Right atrium auricular region (tissue), 2 donors: Measurements from ENCODE around the gene ATP5PD. TPM values are rescaled to one million over a fixed set of nuclear protein-coding genes. Genes with fewer than 3 reads are reported as not detected.
A peak's percentile ranks its signal among the peaks of the same experiment; 100 is the strongest.

ENCODE experiments used
- DNase-seq: peaks from one replicate; pipeline ENCODE4 v3.0.0-alpha.2; 2019; ENCODE audit warnings: low spot score
- H3K27ac ChIP-seq, 2 donors: fragments of 200-600 bp; sonication (generic); 1 replicate in 1 of 2; 2 replicates in 1 of 2; pipeline ENCODE4 v1.5.1; 2016 to 2019
- H3K27me3 ChIP-seq, 2 donors: fragments of 200-600 bp; sonication (generic); one replicate each; pipeline versions ENCODE4 v1.5.1 to v1.6.0; 2017 to 2019
- H3K36me3 ChIP-seq: fragments of 200-600 bp; sonication (generic); one replicate; pipeline ENCODE4 v1.5.1; 2016
- H3K4me1 ChIP-seq, 2 donors: fragments of 200-600 bp; sonication (generic); one replicate each; pipeline versions ENCODE4 v1.5.1 to v1.6.0; 2017 to 2019
- H3K4me3 ChIP-seq, 2 donors: fragments of 200-600 bp; sonication (generic); 1 replicate in 1 of 2; 2 replicates in 1 of 2; pipeline ENCODE4 v1.5.1; 2017 to 2019; ENCODE audit warnings: mild to moderate bottlenecking in 1 of 2, moderate library complexity in 1 of 2
- H3K9me3 ChIP-seq, 2 donors: fragments of 200-600 bp; sonication (generic); one replicate each; pipeline ENCODE4 v1.5.1; 2019
- total RNA-seq, 2 donors: library from RNA; depleted of rRNA; stranded (reverse); fragments of >200 nt; gene quantifications; one replicate each; pipeline ENCODE4 v1.1.0, GENCODE V29; 2016
- TF ChIP-seq, protein P1 (sequence below), 2 donors: fragments of 200-600 bp; sonication (generic); IDR thresholded peaks; one replicate each; pipeline ENCODE4 v1.5.1; 2019; ENCODE audit warnings: antibody characterized with exemption in 2 of 2

ATP5PD gene
- total RNA-seq, 2 donors from 2014 or later = 675 to 871 TPM

DNA sequence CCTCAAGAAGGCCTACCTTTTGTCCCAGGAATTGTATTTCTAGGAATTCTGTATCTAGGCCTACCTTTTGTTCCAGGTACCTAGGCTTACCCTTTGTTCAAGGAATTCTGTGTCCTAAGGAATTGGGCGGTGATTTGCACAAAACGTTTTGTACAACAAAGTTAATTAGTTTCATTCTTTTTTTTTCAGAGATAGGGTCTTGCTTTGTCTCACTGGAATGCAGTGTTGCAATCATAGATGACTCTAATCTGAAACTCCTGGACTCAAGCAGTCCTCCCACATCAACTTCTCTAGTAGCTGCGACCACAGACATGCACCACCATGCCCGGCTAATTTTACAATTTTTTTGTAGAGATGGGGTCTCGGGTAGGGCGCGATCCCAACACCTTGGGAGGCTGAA lies 52.3 kb downstream of the ATP5PD start:
- Histone ChIP-seq H3K27ac (no peak overlapping the region), H3K36me3 (peaks cover 2% of the 10 kb centered on the region), H3K4me1 (peaks cover 0 to 26% of the 10 kb centered on the region in 2 donors), H3K27me3 (no peaks in the 10 kb centered on the region), H3K4me3 (no peak overlapping the region), H3K9me3 (no peaks in the 10 kb centered on the region)
- TF ChIP-seq, protein P1, sequence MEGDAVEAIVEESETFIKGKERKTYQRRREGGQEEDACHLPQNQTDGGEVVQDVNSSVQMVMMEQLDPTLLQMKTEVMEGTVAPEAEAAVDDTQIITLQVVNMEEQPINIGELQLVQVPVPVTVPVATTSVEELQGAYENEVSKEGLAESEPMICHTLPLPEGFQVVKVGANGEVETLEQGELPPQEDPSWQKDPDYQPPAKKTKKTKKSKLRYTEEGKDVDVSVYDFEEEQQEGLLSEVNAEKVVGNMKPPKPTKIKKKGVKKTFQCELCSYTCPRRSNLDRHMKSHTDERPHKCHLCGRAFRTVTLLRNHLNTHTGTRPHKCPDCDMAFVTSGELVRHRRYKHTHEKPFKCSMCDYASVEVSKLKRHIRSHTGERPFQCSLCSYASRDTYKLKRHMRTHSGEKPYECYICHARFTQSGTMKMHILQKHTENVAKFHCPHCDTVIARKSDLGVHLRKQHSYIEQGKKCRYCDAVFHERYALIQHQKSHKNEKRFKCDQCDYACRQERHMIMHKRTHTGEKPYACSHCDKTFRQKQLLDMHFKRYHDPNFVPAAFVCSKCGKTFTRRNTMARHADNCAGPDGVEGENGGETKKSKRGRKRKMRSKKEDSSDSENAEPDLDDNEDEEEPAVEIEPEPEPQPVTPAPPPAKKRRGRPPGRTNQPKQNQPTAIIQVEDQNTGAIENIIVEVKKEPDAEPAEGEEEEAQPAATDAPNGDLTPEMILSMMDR (IDR thresholded peaks at IDR 0.05) = no peak
- no peak for DNase-seq

DNA sequence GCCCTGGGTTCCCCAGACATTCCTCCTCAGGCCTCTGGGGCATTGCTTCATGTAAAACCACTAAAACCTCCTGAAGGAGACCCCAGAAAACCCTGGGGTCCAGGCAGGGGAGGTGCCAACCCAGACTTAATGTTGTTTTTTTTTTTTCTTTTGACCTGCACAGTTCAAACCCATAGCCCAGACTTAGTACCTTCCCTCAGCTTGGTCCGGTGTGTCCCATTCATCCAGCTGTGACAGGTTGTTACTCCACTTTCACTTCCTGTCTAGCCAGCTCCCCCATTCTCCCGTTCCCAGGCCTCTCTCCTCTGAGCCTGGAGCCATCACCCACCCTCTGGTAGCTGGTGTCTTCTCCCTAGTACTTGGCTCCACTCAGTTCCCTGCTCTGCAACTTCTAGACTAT lies 54.5 kb downstream of the ATP5PD start:
- peak overlapping the region in 1 of 2 donors; percentile 40 for H3K27ac ChIP-seq

DNA sequence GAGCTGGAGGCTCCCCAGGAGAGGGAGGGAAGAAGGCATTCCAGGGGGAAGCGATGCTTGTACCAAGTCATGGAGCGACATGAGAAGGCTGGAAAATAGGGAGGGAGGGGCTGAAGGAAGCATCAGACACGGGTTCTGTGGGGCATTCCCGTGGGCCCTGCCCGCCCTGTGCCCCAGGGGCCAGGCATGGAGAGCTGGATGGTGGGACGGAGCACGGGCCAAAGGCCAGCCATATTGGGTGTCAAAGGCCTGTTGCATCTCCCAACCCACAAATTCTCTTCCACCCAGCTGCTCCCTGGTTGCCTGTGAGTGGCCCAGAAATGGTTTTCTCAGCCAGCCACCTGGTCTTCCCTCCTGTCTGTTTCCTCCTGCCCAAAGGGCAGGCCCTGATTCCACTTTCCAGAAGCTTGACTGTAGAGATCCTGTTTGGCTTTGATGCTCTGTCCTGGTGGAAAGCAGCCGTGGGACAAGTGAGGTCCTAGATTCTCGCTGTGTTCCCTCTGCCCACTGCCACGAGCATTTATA lies 56.1 kb downstream of the ATP5PD start:
- H3K36me3 ChIP-seq = no peaks in the 10 kb centered on the region
- TF ChIP-seq, protein P1 (IDR thresholded peaks at IDR 0.05) = no peak
- no peak for DNase-seq
- peaks cover 0 to 31% of the 10 kb centered on the region in 2 donors for H3K4me1 ChIP-seq
- no peaks in the 10 kb centered on the region for H3K27me3 ChIP-seq
- no peak overlapping the region for H3K4me3 ChIP-seq
- H3K9me3 ChIP-seq = no peaks in the 10 kb centered on the region
- H3K27ac ChIP-seq = no peak overlapping the region

More for the DNA sequence above, 54.5 kb downstream of the ATP5PD start:
- DNase-seq = no peak
- Histone ChIP-seq H3K4me3 (no peak overlapping the region), H3K36me3 (no peaks in the 10 kb centered on the region), H3K27me3 (no peaks in the 10 kb centered on the region), H3K9me3 (no peaks in the 10 kb centered on the region), H3K4me1 (peaks cover 0 to 26% of the 10 kb centered on the region in 2 donors)
- TF ChIP-seq, protein P1 (IDR thresholded peaks at IDR 0.05) = no peak

Other genes starting within 250 kb of the ATP5PD start
- gene GRIN2C, start 187.1 kb downstream of the ATP5PD start, total RNA-seq = 10 to 100 TPM; 27.6 to 34.4 TPM
- gene FDXR, start 174.0 kb downstream of the ATP5PD start, total RNA-seq = 1 to 10 TPM; 4.1 to 7.9 TPM
- gene FADS6, start 153.3 kb downstream of the ATP5PD start, total RNA-seq = not detected
- under 1 TPM; 0.20 to 0.22 TPM for gene USH1G, start 123.7 kb downstream of the ATP5PD start, total RNA-seq
- gene OTOP2, start 122.7 kb downstream of the ATP5PD start, total RNA-seq = not detected
- gene OTOP3, start 111.1 kb downstream of the ATP5PD start, total RNA-seq = not detected
- gene HID1, start 74.2 kb downstream of the ATP5PD start, total RNA-seq = 10 to 100 TPM; 10.6 to 11.7 TPM
- gene CDR2L, start 59.3 kb downstream of the ATP5PD start, total RNA-seq = 10 to 100 TPM; 13.6 to 28.8 TPM
- 100 to 1,000 TPM in 1 of 2 donors, 10 to 100 TPM in 1; 44.8 to 104 TPM for gene MRPL58, start 34.3 kb downstream of the ATP5PD start, total RNA-seq
- 10 to 100 TPM; 17.9 to 28.4 TPM for gene KCTD2, start 256 bp upstream of the ATP5PD start, total RNA-seq
- 10 to 100 TPM; 16.5 to 34.1 TPM for gene SLC16A5, start 41.0 kb upstream of the ATP5PD start, total RNA-seq
- gene ARMC7, start 63.0 kb upstream of the ATP5PD start, total RNA-seq = 1 to 10 TPM; 4.9 to 9.5 TPM
- gene NT5C, start 84.8 kb upstream of the ATP5PD start, total RNA-seq = 10 to 100 TPM; 41.4 to 77.5 TPM
- 10 to 100 TPM; 15.1 to 15.8 TPM for gene JPT1, start 107.5 kb upstream of the ATP5PD start, total RNA-seq
- gene SUMO2, start 136.0 kb upstream of the ATP5PD start, total RNA-seq = 10 to 100 TPM; 45.7 to 58.1 TPM
- 10 to 100 TPM; 10.3 to 14.3 TPM for gene NUP85, start 158.7 kb upstream of the ATP5PD start, total RNA-seq
- 10 to 100 TPM; 18.5 to 23.7 TPM for gene GGA3, start 214.6 kb upstream of the ATP5PD start, total RNA-seq
- 10 to 100 TPM; 66.7 to 74.1 TPM for gene MRPS7, start 214.9 kb upstream of the ATP5PD start, total RNA-seq
- gene MIF4GD, start 224.3 kb upstream of the ATP5PD start, total RNA-seq = 10 to 100 TPM; 18.0 to 24.9 TPM
- gene SLC25A19, start 242.5 kb upstream of the ATP5PD start, total RNA-seq = 10 to 100 TPM in 1 of 2 donors, 1 to 10 TPM in 1; 8.8 to 10.2 TPM